Measurements from ENCODE around the gene GPX5.
"Not testable (repeated sequence)": the region's sequence is repeated elsewhere in the genome, so short reads cannot be mapped to it uniquely, and the experiment has no call there.

Gene GPX5

GRCh38 chr6:28496099-28496779 is 29.4 kb upstream of the GPX5 start:
- Histone ChIP-seq H3K9me3 (ENCODE audit: control insufficient read depth, low read length) (no peaks in the 10 kb centered on the region), H3K4me3 (ENCODE audit: extremely low read depth, insufficient read depth, low read length, poor library complexity, severe bottlenecking) (no peak overlapping the region), H3K27ac (ENCODE audit: low read depth, low read length, severe bottlenecking) (no peak overlapping the region), H3K36me3 (ENCODE audit: control insufficient read depth, insufficient read depth, low read length) (no peaks in the 10 kb centered on the region), H3K4me1 (ENCODE audit: control insufficient read depth, insufficient read depth, low read length, poor library complexity, severe bottlenecking) (peaks cover 2% of the 10 kb centered on the region)
- WGBS, 2 experiments (ENCODE audit: insufficient coverage in 2 of 2): 71 to 83% methylated on average over 1 of the region's 2 CpGs

DNA sequence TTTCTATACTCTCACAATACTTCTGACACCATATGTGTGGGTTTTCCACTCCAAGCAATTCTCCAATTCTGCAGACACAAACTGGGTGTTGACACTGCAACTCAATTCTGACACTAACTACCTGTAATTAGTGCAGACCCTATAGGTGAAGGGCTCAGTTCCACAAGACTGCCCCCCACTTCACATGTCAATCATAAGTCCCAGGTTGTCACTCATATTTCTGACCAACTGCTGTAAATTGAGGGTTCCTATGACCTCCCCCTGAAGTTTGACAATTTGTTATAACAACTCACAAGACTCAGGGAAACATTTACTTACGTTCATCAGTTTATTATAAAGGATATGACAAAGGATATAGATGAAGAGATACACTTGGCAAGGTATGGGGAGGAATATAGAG is 28.4 kb upstream of the GPX5 start:
- peaks cover 2% of the 10 kb centered on the region for H3K4me1 ChIP-seq (ENCODE audit: control insufficient read depth, insufficient read depth, low read length, poor library complexity, severe bottlenecking)
- no peak overlapping the region for H3K4me3 ChIP-seq (ENCODE audit: extremely low read depth, insufficient read depth, low read length, poor library complexity, severe bottlenecking)
- 100% methylated on average over 1 of the region's 1 CpG; no CpG with 5 or more reads in 1 of the 2 experiments for WGBS, 2 experiments (ENCODE audit: insufficient coverage in 2 of 2)
- no peaks in the 10 kb centered on the region for H3K9me3 ChIP-seq (ENCODE audit: control insufficient read depth, low read length)
- no peaks in the 10 kb centered on the region for H3K36me3 ChIP-seq (ENCODE audit: control insufficient read depth, insufficient read depth, low read length)
- no peak overlapping the region for H3K27ac ChIP-seq (ENCODE audit: low read depth, low read length, severe bottlenecking)

DNA sequence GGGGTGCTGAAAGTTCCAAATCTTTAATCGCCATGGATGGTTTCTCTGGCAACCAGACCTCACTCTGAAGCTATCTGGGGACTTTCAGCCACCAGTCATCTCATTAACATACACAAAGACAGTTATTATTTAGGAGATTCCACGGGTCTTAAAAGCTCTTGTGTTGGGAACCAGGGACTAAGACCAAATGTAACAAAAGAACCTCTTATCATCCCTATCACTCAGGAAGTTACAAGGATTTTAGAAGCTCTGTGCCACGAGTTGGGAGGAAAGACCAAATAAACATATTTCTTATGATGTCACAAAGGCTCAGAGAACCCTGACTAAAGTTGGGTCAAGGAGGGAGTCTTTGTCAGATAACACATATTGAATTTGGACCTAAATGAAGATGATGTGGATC is 27.8 kb upstream of the GPX5 start:
- WGBS, 2 experiments (ENCODE audit: insufficient coverage in 2 of 2): 60% methylated on average over 1 of the region's 3 CpGs; no CpG with 5 or more reads in 1 of the 2 experiments
- no peaks in the 10 kb centered on the region for H3K36me3 ChIP-seq (ENCODE audit: control insufficient read depth, insufficient read depth, low read length)
- H3K4me3 ChIP-seq (ENCODE audit: extremely low read depth, insufficient read depth, low read length, poor library complexity, severe bottlenecking): no peak overlapping the region
- H3K27ac ChIP-seq (ENCODE audit: low read depth, low read length, severe bottlenecking): no peak overlapping the region
- H3K4me1 ChIP-seq (ENCODE audit: control insufficient read depth, insufficient read depth, low read length, poor library complexity, severe bottlenecking): peaks cover 2% of the 10 kb centered on the region
- no peaks in the 10 kb centered on the region for H3K9me3 ChIP-seq (ENCODE audit: control insufficient read depth, low read length)

DNA sequence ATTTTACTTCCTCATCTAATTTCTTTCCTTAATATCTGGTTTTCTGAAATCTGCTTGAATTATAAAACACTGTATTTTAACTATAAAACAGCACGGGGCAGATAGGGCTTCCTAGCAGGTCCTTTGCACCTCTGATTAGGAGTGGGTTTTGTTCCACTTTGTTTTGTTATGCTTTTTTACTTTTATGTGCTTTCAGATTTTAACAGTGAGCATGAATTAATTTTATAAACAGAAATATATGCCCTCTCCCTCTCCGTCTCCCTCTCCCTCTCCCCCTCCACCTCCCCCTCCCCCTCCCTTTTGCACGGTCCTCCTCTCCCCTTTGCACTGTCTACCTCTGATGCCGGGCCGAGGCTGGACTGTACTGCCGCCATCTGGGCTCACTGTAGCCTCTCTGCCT is 24.4 kb upstream of the GPX5 start:
- Histone ChIP-seq H3K4me1 (ENCODE audit: control insufficient read depth, insufficient read depth, low read length, poor library complexity, severe bottlenecking) (peaks cover 2% of the 10 kb centered on the region), H3K4me3 (ENCODE audit: extremely low read depth, insufficient read depth, low read length, poor library complexity, severe bottlenecking) (no peak overlapping the region), H3K27ac (ENCODE audit: low read depth, low read length, severe bottlenecking) (no peak overlapping the region), H3K36me3 (ENCODE audit: control insufficient read depth, insufficient read depth, low read length) (no peaks in the 10 kb centered on the region), H3K9me3 (ENCODE audit: control insufficient read depth, low read length) (no peaks in the 10 kb centered on the region)
- WGBS, 2 experiments (ENCODE audit: insufficient coverage in 2 of 2): 100% methylated on average over 3 of the region's 6 CpGs; no CpG with 5 or more reads in 1 of the 2 experiments

- not testable (repeated sequence) for H3K36me3 ChIP-seq (ENCODE audit: control insufficient read depth, insufficient read depth, low read length); H3K9me3 ChIP-seq (ENCODE audit: control insufficient read depth, low read length); H3K4me3 ChIP-seq (ENCODE audit: extremely low read depth, insufficient read depth, low read length, poor library complexity, severe bottlenecking); H3K27ac ChIP-seq (ENCODE audit: low read depth, low read length, severe bottlenecking); H3K4me1 ChIP-seq (ENCODE audit: control insufficient read depth, insufficient read depth, low read length, poor library complexity, severe bottlenecking)
- WGBS, 2 experiments (ENCODE audit: insufficient coverage in 2 of 2): 94 to 99% methylated on average over 9 to 14 of the region's 35 CpGs
These were observed 23.5 kb upstream of the GPX5 start for GRCh38 chr6:28502136-28502535.

DNA sequence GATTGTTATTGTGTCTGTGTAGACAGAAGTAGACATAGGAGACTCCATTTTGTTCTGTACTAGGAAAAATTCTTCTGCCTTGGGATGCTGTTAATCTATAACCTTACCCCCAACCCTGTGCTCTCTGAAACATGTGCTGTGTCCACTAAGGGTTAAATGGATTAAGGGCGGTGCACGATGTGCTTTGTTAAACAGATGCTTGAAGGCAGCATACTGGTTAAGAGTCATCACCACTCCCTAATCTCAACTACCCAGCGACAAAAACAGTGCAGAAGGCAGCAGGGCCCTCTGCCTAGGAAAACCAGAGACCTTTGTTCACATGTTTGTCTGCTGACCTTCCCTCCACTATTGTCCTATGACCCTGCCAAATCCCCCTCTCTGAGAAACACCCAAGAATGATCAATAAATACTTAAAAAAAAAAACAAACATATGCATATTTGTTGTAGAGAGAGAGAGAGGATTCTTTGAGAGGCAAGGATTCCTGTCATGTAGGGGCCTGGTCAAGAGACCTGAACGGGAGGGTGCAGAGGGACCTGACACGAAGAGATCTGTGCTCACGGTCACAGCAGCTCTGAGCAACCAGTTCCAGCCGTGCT is 22.9 kb upstream of the GPX5 start:
- H3K4me1 ChIP-seq (ENCODE audit: control insufficient read depth, insufficient read depth, low read length, poor library complexity, severe bottlenecking); H3K27ac ChIP-seq (ENCODE audit: low read depth, low read length, severe bottlenecking); H3K36me3 ChIP-seq (ENCODE audit: control insufficient read depth, insufficient read depth, low read length); H3K4me3 ChIP-seq (ENCODE audit: extremely low read depth, insufficient read depth, low read length, poor library complexity, severe bottlenecking); H3K9me3 ChIP-seq (ENCODE audit: control insufficient read depth, low read length): not testable (repeated sequence)
- WGBS, 2 experiments (ENCODE audit: insufficient coverage in 2 of 2): 71 to 78% methylated on average over 5 of the region's 7 CpGs

- H3K4me1 ChIP-seq (ENCODE audit: control insufficient read depth, insufficient read depth, low read length, poor library complexity, severe bottlenecking): no peaks in the 10 kb centered on the region
- H3K27ac ChIP-seq (ENCODE audit: low read depth, low read length, severe bottlenecking): no peak overlapping the region
- H3K4me3 ChIP-seq (ENCODE audit: extremely low read depth, insufficient read depth, low read length, poor library complexity, severe bottlenecking): no peak overlapping the region
- no peaks in the 10 kb centered on the region for H3K9me3 ChIP-seq (ENCODE audit: control insufficient read depth, low read length)
- H3K36me3 ChIP-seq (ENCODE audit: control insufficient read depth, insufficient read depth, low read length): no peaks in the 10 kb centered on the region
- whole genome bisulfite sequencing, 2 experiments (ENCODE audit: insufficient coverage in 2 of 2): 100% methylated on average over 1 of the region's 1 CpG; no CpG with 5 or more reads in 1 of the 2 experiments
These were observed 19.9 kb upstream of the GPX5 start for GRCh38 chr6:28505733-28506132.

- Histone ChIP-seq H3K36me3 (ENCODE audit: control insufficient read depth, insufficient read depth, low read length) (no peaks in the 10 kb centered on the region), H3K9me3 (ENCODE audit: control insufficient read depth, low read length) (no peaks in the 10 kb centered on the region), H3K27ac (ENCODE audit: low read depth, low read length, severe bottlenecking) (no peak overlapping the region), H3K4me1 (ENCODE audit: control insufficient read depth, insufficient read depth, low read length, poor library complexity, severe bottlenecking) (no peaks in the 10 kb centered on the region), H3K4me3 (ENCODE audit: extremely low read depth, insufficient read depth, low read length, poor library complexity, severe bottlenecking) (no peak overlapping the region)
- 55 to 76% methylated on average over 2 to 3 of the region's 4 CpGs for WGBS, 2 experiments (ENCODE audit: insufficient coverage in 2 of 2)
These were observed 18.7 kb upstream of the GPX5 start for GRCh38 chr6:28506807-28507475.

- H3K4me1 ChIP-seq (ENCODE audit: control insufficient read depth, insufficient read depth, low read length, poor library complexity, severe bottlenecking): no peaks in the 10 kb centered on the region
- H3K27ac ChIP-seq (ENCODE audit: low read depth, low read length, severe bottlenecking): no peak overlapping the region
- H3K4me3 ChIP-seq (ENCODE audit: extremely low read depth, insufficient read depth, low read length, poor library complexity, severe bottlenecking): no peak overlapping the region
- WGBS, 2 experiments (ENCODE audit: insufficient coverage in 2 of 2): 95 to 96% methylated on average over 30 to 41 of the region's 51 CpGs
- H3K9me3 ChIP-seq (ENCODE audit: control insufficient read depth, low read length): no peaks in the 10 kb centered on the region
- H3K36me3 ChIP-seq (ENCODE audit: control insufficient read depth, insufficient read depth, low read length): no peaks in the 10 kb centered on the region
These were observed 13.9 kb upstream of the GPX5 start for GRCh38 chr6:28511628-28512300.

GRCh38 chr6:28512387-28512786 is 13.3 kb upstream of the GPX5 start:
- H3K9me3 ChIP-seq (ENCODE audit: control insufficient read depth, low read length); H3K27ac ChIP-seq (ENCODE audit: low read depth, low read length, severe bottlenecking); H3K4me3 ChIP-seq (ENCODE audit: extremely low read depth, insufficient read depth, low read length, poor library complexity, severe bottlenecking); H3K36me3 ChIP-seq (ENCODE audit: control insufficient read depth, insufficient read depth, low read length); H3K4me1 ChIP-seq (ENCODE audit: control insufficient read depth, insufficient read depth, low read length, poor library complexity, severe bottlenecking): not testable (repeated sequence)
- WGBS, 2 experiments (ENCODE audit: insufficient coverage in 2 of 2): 86 to 94% methylated on average over 8 of the region's 8 CpGs
